K562 (cell line): ENCODE data around the gene KHNYN. TPM values are rescaled to one million over a fixed set of nuclear protein-coding genes. Genes with fewer than 3 reads are reported as not detected.

Experiments
- ATAC-seq: fragments of 200-7000 bp; cut with Tn5 transposase; 3 replicates; pipeline ENCODE4 v1.9.1; 2020; ENCODE audit warnings: moderate library complexity
- BruUV-seq: library from RNA; stranded (reverse); fragments of 400-500 nt; replicated peaks from 2 replicates; lab custom pipeline; 2021; lab: Mats Ljungman, UMichigan
- CTCF ChIA-PET: fragments of 300-600 bp; formaldehyde crosslinking; extraction: SDS; loops from one replicate; lab custom pipeline; 2021; ENCODE audit warnings: low intra/inter-chr PET ratio; lab: Yijun Ruan, JAX
- POLR2A ChIA-PET: fragments of 300-600, 350-650 bp; sonication (Branson Sonifier 250); formaldehyde crosslinking; extraction: SDS; loops from one replicate; lab custom pipeline; 2021; ENCODE audit warnings: antibody characterized with exemption, inconsistent platforms; lab: Yijun Ruan, JAX
- DNase-seq, 4 experiments: peaks; one replicate each; pipeline versions ENCODE4 v3.0.0 to v3.0.0-alpha.2; 2011 to 2018; ENCODE audit warnings: low spot score in 3 of 4, mixed read lengths in 3 of 4; ENCODE audit errors: extremely low read depth in 1 of 4
- FAIRE-seq: peaks from 2 replicates; lab custom pipeline; 2011; peaks lifted over from hg19 to GRCh38; lab: Jason Lieb, UNC
- H2AFZ ChIP-seq: 2 replicates; pipeline ENCODE4 v1.6.0; 2011; ENCODE audit warnings: low read depth, low read length, control low read depth, inconsistent platforms
- H3K27ac ChIP-seq: fragments of 200-600 bp; 3 replicates; pipeline ENCODE4 v1.8.0; 2011; ENCODE audit warnings: low read depth, mild to moderate bottlenecking, control low read depth, inconsistent platforms, low read length, moderate library complexity, mixed read lengths; ENCODE audit errors: extremely low read depth
- H3K27me3 ChIP-seq, 2 experiments: fragments of 300-600 bp in 1 of 2; 2 replicates in 1 of 2; 3 replicates in 1 of 2; pipeline versions ENCODE4 v1.6.0 to v1.8.0; 2011; ENCODE audit warnings: inconsistent platforms in 2 of 2, low read length in 2 of 2, mild to moderate bottlenecking in 1 of 2, mixed read lengths in 1 of 2, moderate library complexity in 1 of 2; ENCODE audit not compliant: control insufficient read depth in 2 of 2, insufficient read depth in 2 of 2
- H3K36me3 ChIP-seq: fragments of 300-600 bp; 3 replicates; pipeline ENCODE4 v1.8.0; 2011; ENCODE audit warnings: mild to moderate bottlenecking, low read length, inconsistent platforms; ENCODE audit not compliant: control insufficient read depth, insufficient read depth
- H3K4me1 ChIP-seq, 2 experiments: fragments of 200-600 bp in 1 of 2; replicated peaks in 1 of 2; 2 replicates in 1 of 2; 3 replicates in 1 of 2; pipeline versions ENCODE4 v1.5.1 to v1.8.0; 2011; ENCODE audit warnings: inconsistent platforms in 2 of 2, low read length in 2 of 2, mild to moderate bottlenecking in 1 of 2, mixed read lengths in 1 of 2, moderate library complexity in 1 of 2; ENCODE audit not compliant: control insufficient read depth in 2 of 2, insufficient read depth in 2 of 2
- H3K4me2 ChIP-seq: 2 replicates; pipeline ENCODE4 v1.6.1; 2011; ENCODE audit warnings: low read length, control low read depth, inconsistent platforms, mixed read lengths; ENCODE audit not compliant: insufficient read depth
- H3K4me3 ChIP-seq: fragments of 200-600 bp; sonication (generic), shearing (Covaris generic); 2 replicates; pipeline ENCODE4 v1.5.1; 2016; ENCODE audit warnings: control low read depth, inconsistent platforms
- H3K79me2 ChIP-seq: fragments of 200-600 bp; 3 replicates; pipeline ENCODE4 v1.8.0; 2011; ENCODE audit warnings: low read length, inconsistent platforms; ENCODE audit not compliant: control insufficient read depth, insufficient read depth
- H3K9ac ChIP-seq, 2 experiments: 2 replicates each; pipeline versions ENCODE4 v1.6.0 to v1.6.1; 2011; ENCODE audit warnings: low read depth in 2 of 2, low read length in 2 of 2, control low read depth in 1 of 2, inconsistent platforms in 1 of 2, mild to moderate bottlenecking in 1 of 2, mixed read lengths in 1 of 2; ENCODE audit not compliant: insufficient read depth in 1 of 2
- H3K9me1 ChIP-seq: one replicate; pipeline ENCODE4 v1.6.0; 2011; ENCODE audit warnings: inconsistent platforms, mild to moderate bottlenecking, low read length, moderate library complexity; ENCODE audit not compliant: control insufficient read depth, insufficient read depth
- H3K9me3 ChIP-seq: replicated peaks from 2 replicates; pipeline ENCODE4 v1.5.1; 2011; ENCODE audit warnings: low read depth, low read length, inconsistent platforms; ENCODE audit not compliant: control insufficient read depth, insufficient read depth
- H4K20me1 ChIP-seq: replicated peaks from 2 replicates; pipeline ENCODE4 v1.6.1; 2011; ENCODE audit warnings: low read length, inconsistent platforms, mixed read lengths; ENCODE audit not compliant: control insufficient read depth, insufficient read depth
- CBFA2T2 ChIP-seq: fragments of 450-650 bp; conservative IDR thresholded peaks from 2 replicates; pipeline ENCODE4 v1.6.1; 2017; ENCODE audit warnings: mild to moderate bottlenecking
- CREB5 ChIP-seq: fragments of 250-450 bp; sonication (Bioruptor Pico); IDR thresholded peaks from 2 replicates; pipeline ENCODE4 v1.5.0; 2020; ENCODE audit warnings: mild to moderate bottlenecking
- CTCF ChIP-seq, 3 experiments: IDR thresholded peaks in 2 of 3; conservative IDR thresholded peaks in 1 of 3; 2 replicates each; pipeline ENCODE4 v1.5.1; 2011 to 2012; ENCODE audit warnings: low read length in 3 of 3, mild to moderate bottlenecking in 3 of 3, control low read depth in 2 of 3, improper control_type of control experiment in 1 of 3, inconsistent platforms in 1 of 3, low read depth in 1 of 3, mixed read lengths in 1 of 3, moderate library complexity in 1 of 3; ENCODE audit not compliant: insufficient read depth in 2 of 3
- GMEB1 ChIP-seq: fragments of 250-450 bp; sonication (Bioruptor Pico); IDR thresholded peaks from 2 replicates; pipeline ENCODE4 v1.4.0; 2020; ENCODE audit warnings: mild to moderate bottlenecking
- GTF2F1 ChIP-seq: IDR thresholded peaks from 2 replicates; pipeline ENCODE4 v1.6.1; 2011; ENCODE audit warnings: low read depth, low read length, improper control_type of control experiment
- JUND ChIP-seq, 2 experiments: IDR thresholded peaks; 2 replicates in 1 of 2; 3 replicates in 1 of 2; pipeline ENCODE4 v1.6.1; 2011; ENCODE audit warnings: borderline replicate concordance in 2 of 2, low read depth in 2 of 2, low read length in 2 of 2, improper control_type of control experiment in 1 of 2, missing biosample characterization in 1 of 2, missing genetic modification characterization in 1 of 2, missing genetic modification reagents in 1 of 2
- RBM22 ChIP-seq: fragments of 200-400 bp; formaldehyde crosslinking; IDR thresholded peaks from 2 replicates; pipeline ENCODE4 v1.6.1; 2018; ENCODE audit warnings: low read length, low read depth; ENCODE audit not compliant: poor library complexity, severe bottlenecking
- SRSF3 ChIP-seq: fragments of 200-400 bp; formaldehyde crosslinking; IDR thresholded peaks from 2 replicates; pipeline ENCODE4 v1.6.1; 2016; ENCODE audit warnings: mild to moderate bottlenecking, low read length, moderate library complexity; ENCODE audit not compliant: insufficient read depth
- ZNF212 ChIP-seq: fragments of 450-650 bp; formaldehyde crosslinking; IDR thresholded peaks from 2 replicates; pipeline ENCODE4 v1.4.0; 2020; ENCODE audit warnings: mild to moderate bottlenecking
- WGBS: fragments of 100-300 bp; shearing (Covaris generic); methylation state at CpG from one replicate; pipeline ENCODE4 v1.1.6; 2016; ENCODE audit warnings: low coverage, mixed read lengths; ENCODE audit not compliant: insufficient coverage; ENCODE audit errors: missing lambda C conversion rate; 5-methylcytosine and 5-hydroxymethylcytosine counted together
- in situ Hi-C: fragments of 300-500 bp; cut with MboI; formaldehyde crosslinking; loops from 4 replicates; pipeline ENCODE4 v1.15.0; 2018; ENCODE audit warnings: inconsistent platforms, mixed read lengths
- intact Hi-C: fragments of 100-400 bp; cut with micrococcal nuclease; formaldehyde crosslinking; loops from 2 replicates; pipeline ENCODE4 v1.14.2; 2022
- polyA plus RNA-seq, 8 experiments: library from polyadenylated mRNA; depleted of rRNA in 4 of 8; stranded (reverse) in 5 of 8; unstranded in 3 of 8; fragments of >200 nt; fragmentation: Nextera tagmentation in 2 of 8; fragmentation: Illumina TruSeq in 1 of 8; extraction: Ambion mirVana in 2 of 8; extraction: Trizol in 1 of 8; gene quantifications; 2 replicates each; pipeline versions ENCODE4 v1.2.1 to v1.2.3, GENCODE V29; 2011 to 2014; ENCODE audit warnings: inconsistent platforms in 1 of 8, missing spikeins in 1 of 8
- total RNA-seq, 7 experiments: library from RNA; depleted of rRNA in 6 of 7; stranded (reverse); fragments of >200 nt in 6 of 7; fragmentation: Illumina TruSeq in 2 of 7; extraction: Trizol in 2 of 7; gene quantifications; 2 replicates each; pipeline versions ENCODE4 v1.2.1 to v1.2.3, GENCODE V29; 2011 to 2021; ENCODE audit warnings: low replicate concordance in 1 of 7
- TF ChIP-seq, protein P1 (sequence below): fragments of 450-650 bp; formaldehyde crosslinking; IDR thresholded peaks from 2 replicates; pipeline ENCODE4 v1.4.0; 2020; ENCODE audit warnings: mild to moderate bottlenecking, moderate library complexity

Gene KHNYN
- total and polyA plus RNA-seq, 9 of the 15 experiments (the other 6 are each of a cell fraction or from before 2014, with no cell fraction given), result 0.76 to 26.0 (median 14.1) TPM

DNA sequence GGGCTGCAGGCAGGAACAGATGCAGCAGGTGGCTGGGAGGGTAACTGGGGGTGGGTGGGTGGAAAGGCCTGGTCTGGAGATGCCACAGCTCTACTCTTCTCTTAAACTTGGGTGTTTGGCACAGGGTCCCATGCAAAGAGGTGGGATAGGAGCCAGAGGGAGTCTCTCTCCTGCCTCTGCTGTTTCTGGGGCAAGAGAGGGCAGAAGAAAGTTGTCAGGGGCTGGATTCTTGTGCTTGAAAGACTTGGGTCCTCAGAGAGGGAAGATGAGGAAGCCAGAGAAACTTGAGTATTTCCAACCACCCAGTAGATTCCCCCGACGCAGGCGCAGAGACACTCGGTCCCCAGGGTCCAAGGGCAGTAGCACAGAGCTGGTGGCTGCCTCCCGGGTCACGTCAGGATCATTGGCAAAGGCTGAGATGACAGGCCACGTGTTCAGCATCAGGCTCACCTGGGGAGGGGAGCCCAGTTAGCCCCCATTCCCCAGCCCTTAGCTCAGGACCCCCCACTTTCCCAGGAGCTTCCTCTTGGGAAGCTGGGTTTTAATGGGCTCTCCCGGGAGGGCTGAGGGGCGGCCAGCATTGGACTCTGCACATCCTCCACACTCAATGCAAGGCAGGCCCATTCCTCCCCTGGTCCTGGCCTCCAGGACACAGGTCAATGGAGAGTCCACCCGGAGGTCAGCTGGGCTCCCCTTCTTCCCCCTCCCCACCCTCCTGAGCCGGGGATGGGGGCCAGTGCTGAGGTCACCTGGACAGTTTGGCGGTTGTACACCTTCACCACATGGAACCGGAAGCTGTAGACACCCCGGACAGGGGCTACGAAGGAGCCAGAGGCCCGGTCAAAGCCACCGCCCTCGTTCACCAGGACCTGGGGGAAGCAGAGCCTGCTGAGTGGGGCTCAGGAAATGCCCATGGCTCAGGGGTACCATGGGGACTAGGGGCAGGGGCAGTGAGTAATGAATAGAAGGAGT, 1.9 kb upstream of the KHNYN start:
- in situ Hi-C loops, result no loop called here
- peaks cover 12% of the 10 kb centered on the region for H3K79me2 ChIP-seq
- H3K9me1 ChIP-seq, result peaks cover 3% of the 10 kb centered on the region
- BruUV-seq, result no TSS peak
- H3K4me1 ChIP-seq, result peaks cover 46 to 53% of the 10 kb centered on the region in 2 experiments
- DNase-seq (no peak), FAIRE-seq (no peak), ATAC-seq (no peak)
- peaks cover 5% of the 10 kb centered on the region; the same call in 1 of the 2 replicates for H4K20me1 ChIP-seq
- no peaks in the 10 kb centered on the region for H3K27me3 ChIP-seq
- intact Hi-C loops, result no loop called here
- no peak overlapping the region for H3K4me2 ChIP-seq
- H3K9ac ChIP-seq, result peak overlapping the region in 1 of 2 experiments; percentile 67; a peak in 2 of 4 replicates
- WGBS, result 82% methylated on average over 5 of the region's 18 CpGs
- CTCF ChIA-PET, result interaction anchor here (0.6 kb wide), 1 partner anchor 314 kb away, joined by 3 read pairs; no protein-coding TSS in a partner anchor
- H3K36me3 ChIP-seq, result peaks cover 6% of the 10 kb centered on the region; the same call in 2 of the 3 replicates
- H3K4me3 ChIP-seq, result no peak overlapping the region
- H3K27ac ChIP-seq, result no peak overlapping the region
- no peaks in the 10 kb centered on the region; the same call in 1 of the 2 replicates for H3K9me3 ChIP-seq
- H2AFZ ChIP-seq, result no peak overlapping the region
- POLR2A ChIA-PET, result interaction anchor here (1.3 kb wide), 1 partner anchor 11 kb away, joined by 3 read pairs; no protein-coding TSS in a partner anchor
- TF ChIP-seq CREB5 (CRISPR knock-in tag) (no peak), GMEB1 (CRISPR knock-in tag) (no peak), SRSF3 (no peak), RBM22 (no peak), CTCF (IDR thresholded peaks at IDR 0.05 in 2 of 3, conservative IDR thresholded peaks at IDR 0.05 in 1 of 3; ENCODE audit: insufficient read depth in 2 of 3, low read depth in 1 of 3, low read length in 3 of 3) (no peak), JUND (IDR thresholded peaks at IDR 0.05; ENCODE audit: borderline replicate concordance, low read depth, low read length) (no peak), JUND (tag; IDR thresholded peaks at IDR 0.05; ENCODE audit: borderline replicate concordance, low read depth, low read length) (no peak), ZNF212 (CRISPR knock-in tag) (no peak), GTF2F1 (no peak), CBFA2T2 (no peak)
- TF ChIP-seq, protein P1, sequence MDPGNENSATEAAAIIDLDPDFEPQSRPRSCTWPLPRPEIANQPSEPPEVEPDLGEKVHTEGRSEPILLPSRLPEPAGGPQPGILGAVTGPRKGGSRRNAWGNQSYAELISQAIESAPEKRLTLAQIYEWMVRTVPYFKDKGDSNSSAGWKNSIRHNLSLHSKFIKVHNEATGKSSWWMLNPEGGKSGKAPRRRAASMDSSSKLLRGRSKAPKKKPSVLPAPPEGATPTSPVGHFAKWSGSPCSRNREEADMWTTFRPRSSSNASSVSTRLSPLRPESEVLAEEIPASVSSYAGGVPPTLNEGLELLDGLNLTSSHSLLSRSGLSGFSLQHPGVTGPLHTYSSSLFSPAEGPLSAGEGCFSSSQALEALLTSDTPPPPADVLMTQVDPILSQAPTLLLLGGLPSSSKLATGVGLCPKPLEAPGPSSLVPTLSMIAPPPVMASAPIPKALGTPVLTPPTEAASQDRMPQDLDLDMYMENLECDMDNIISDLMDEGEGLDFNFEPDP, result no peak
